Adrenal gland (tissue), 5 donors: Measurements from ENCODE around the gene POLR3B.

Experiments used
- POLR2A ChIP-seq, 2 donors: fragments of 450-650 bp; IDR thresholded peaks; one replicate each; pipeline ENCODE4 v1.6.1; 2017; ENCODE audit warnings: antibody characterized with exemption in 2 of 2, mild to moderate bottlenecking in 2 of 2, moderate library complexity in 1 of 2
- TF ChIP-seq, protein P1 (sequence below), 6 experiments: fragments of 450-650 bp in 4 of 6; fragments of 200-600 bp in 2 of 6; sonication (generic) in 1 of 6; IDR thresholded peaks; 1 replicate in 5 of 6; 2 replicates in 1 of 6; pipeline versions ENCODE4 v1.5.1 to v1.8.0; 2016 to 2021; ENCODE audit warnings: antibody characterized with exemption in 6 of 6, mild to moderate bottlenecking in 2 of 6, moderate library complexity in 1 of 6
- donor health status: DM: no; HTN: no; CAD: no.

DNA sequence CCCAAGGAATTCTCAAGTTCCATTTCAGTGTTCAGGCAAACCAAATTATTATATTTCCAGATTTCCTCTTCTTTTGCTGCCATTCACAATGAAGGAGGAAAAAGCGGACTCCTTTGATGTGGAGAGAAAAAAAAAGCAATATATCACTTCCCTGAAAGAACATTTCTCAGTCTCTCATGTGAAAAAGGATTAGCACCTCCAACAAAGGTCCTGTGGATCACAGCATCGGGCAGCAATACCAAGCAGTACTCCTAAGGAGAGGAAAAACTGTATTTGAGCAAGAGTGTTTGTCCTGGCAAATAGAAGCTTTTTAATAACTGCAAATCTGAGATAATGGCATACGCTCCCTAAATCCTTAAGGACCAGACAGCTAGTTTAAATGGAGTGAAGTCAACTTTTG, 131.3 kb downstream of the POLR3B start:
- no peak for TF ChIP-seq POLR2A (IDR thresholded peaks at IDR 0.05)
- TF ChIP-seq, protein P1, sequence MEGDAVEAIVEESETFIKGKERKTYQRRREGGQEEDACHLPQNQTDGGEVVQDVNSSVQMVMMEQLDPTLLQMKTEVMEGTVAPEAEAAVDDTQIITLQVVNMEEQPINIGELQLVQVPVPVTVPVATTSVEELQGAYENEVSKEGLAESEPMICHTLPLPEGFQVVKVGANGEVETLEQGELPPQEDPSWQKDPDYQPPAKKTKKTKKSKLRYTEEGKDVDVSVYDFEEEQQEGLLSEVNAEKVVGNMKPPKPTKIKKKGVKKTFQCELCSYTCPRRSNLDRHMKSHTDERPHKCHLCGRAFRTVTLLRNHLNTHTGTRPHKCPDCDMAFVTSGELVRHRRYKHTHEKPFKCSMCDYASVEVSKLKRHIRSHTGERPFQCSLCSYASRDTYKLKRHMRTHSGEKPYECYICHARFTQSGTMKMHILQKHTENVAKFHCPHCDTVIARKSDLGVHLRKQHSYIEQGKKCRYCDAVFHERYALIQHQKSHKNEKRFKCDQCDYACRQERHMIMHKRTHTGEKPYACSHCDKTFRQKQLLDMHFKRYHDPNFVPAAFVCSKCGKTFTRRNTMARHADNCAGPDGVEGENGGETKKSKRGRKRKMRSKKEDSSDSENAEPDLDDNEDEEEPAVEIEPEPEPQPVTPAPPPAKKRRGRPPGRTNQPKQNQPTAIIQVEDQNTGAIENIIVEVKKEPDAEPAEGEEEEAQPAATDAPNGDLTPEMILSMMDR (IDR thresholded peaks at IDR 0.05) = no peak
